Panc1 (cell line): ENCODE measurements around the gene PKNOX2. TPM values are rescaled to one million over a fixed set of nuclear protein-coding genes. Genes with fewer than 3 reads are reported as not detected.

Source experiments
- ATAC-seq: fragments of 200-7000 bp; cut with Tn5 transposase; 2 replicates; pipeline ENCODE4 v1.9.1; 2020; ENCODE audit warnings: mild to moderate bottlenecking, moderate library complexity
- BruUV-seq: library from RNA; stranded (reverse); fragments of 400-500 nt; replicated peaks from 2 replicates; lab custom pipeline; 2021; lab: Mats Ljungman, UMichigan
- CTCF ChIA-PET: fragments of 300-600 bp; sonication (Branson Sonifier 250); formaldehyde crosslinking; loops from one replicate; lab custom pipeline; 2022; ENCODE audit warnings: antibody characterized with exemption; lab: Charles Lee
- POLR2A ChIA-PET: fragments of 300-600 bp; sonication (Branson Sonifier 250); formaldehyde crosslinking; loops from one replicate; lab custom pipeline; 2022; ENCODE audit warnings: antibody characterized with exemption; lab: Charles Lee
- DNase-seq: peaks from one replicate; pipeline ENCODE4 v3.0.0-alpha.2; 2010; ENCODE audit warnings: low read depth, low spot score
- H3K27ac ChIP-seq: 2 replicates; pipeline ENCODE4 v1.5.1; 2011; ENCODE audit warnings: mild to moderate bottlenecking, low read length, inconsistent platforms
- H3K27me3 ChIP-seq: fragments of 200-500 bp; sonication (Bioruptor generic); 2 replicates; pipeline ENCODE4 v1.6.0; 2014; ENCODE audit warnings: low read length, inconsistent platforms; ENCODE audit not compliant: control insufficient read depth, insufficient read depth
- H3K36me3 ChIP-seq: fragments of 200-500 bp; sonication (Bioruptor generic); 2 replicates; pipeline ENCODE4 v1.5.1; 2014; ENCODE audit warnings: inconsistent platforms, mild to moderate bottlenecking, low read length, moderate library complexity; ENCODE audit not compliant: control insufficient read depth, insufficient read depth
- H3K4me1 ChIP-seq: 2 replicates; pipeline ENCODE4 v1.5.1; 2011; ENCODE audit warnings: inconsistent platforms, mild to moderate bottlenecking, low read length, moderate library complexity; ENCODE audit not compliant: control insufficient read depth, insufficient read depth
- H3K4me3 ChIP-seq, 2 experiments: 2 replicates each; pipeline ENCODE4 v1.5.1; 2011 to 2012; ENCODE audit warnings: low read depth in 2 of 2, low read length in 2 of 2, mild to moderate bottlenecking in 2 of 2, inconsistent platforms in 1 of 2, moderate library complexity in 1 of 2
- H3K9me3 ChIP-seq: fragments of 200-500 bp; sonication (Bioruptor generic); 2 replicates; pipeline ENCODE4 v1.5.1; 2014; ENCODE audit warnings: low read depth, mild to moderate bottlenecking, inconsistent platforms, low read length, moderate library complexity; ENCODE audit not compliant: control insufficient read depth, insufficient read depth
- POLR2AphosphoS5 ChIP-seq: IDR thresholded peaks from 2 replicates; pipeline ENCODE4 v1.6.1; 2012; ENCODE audit warnings: mild to moderate bottlenecking, low read depth, low read length, moderate library complexity
- REST ChIP-seq, 2 experiments: IDR thresholded peaks; 2 replicates each; pipeline ENCODE4 v1.6.1; 2011 to 2012; ENCODE audit warnings: low read depth in 2 of 2, control low read depth in 1 of 2, low read length in 1 of 2, mild to moderate bottlenecking in 1 of 2, moderate library complexity in 1 of 2; ENCODE audit not compliant: insufficient read depth in 1 of 2
- SIN3A ChIP-seq: IDR thresholded peaks from 2 replicates; pipeline ENCODE4 v1.6.1; 2012; ENCODE audit warnings: low read depth, mild to moderate bottlenecking, low read length, moderate library complexity, borderline replicate concordance; ENCODE audit not compliant: insufficient read depth
- TCF7L2 ChIP-seq: IDR thresholded peaks from 2 replicates; pipeline ENCODE4 v1.6.1; 2011; ENCODE audit warnings: mild to moderate bottlenecking, low read depth, low read length, inconsistent platforms
- in situ Hi-C: cut with HindIII; loops from 2 replicates; pipeline ENCODE4 v1.10.0; 2016; ENCODE audit warnings: low sequenced_read_pairs, low pct_unique_long_range_greater_than_20kb
- intact Hi-C: fragments of 100-400 bp; cut with micrococcal nuclease; formaldehyde crosslinking; loops from one replicate; pipeline ENCODE4 v1.10.0; 2022; ENCODE audit not compliant: unreplicated experiment
- total RNA-seq: library from RNA; stranded (reverse); gene quantifications from one replicate; pipeline ENCODE4 v1.2.1, GENCODE V29; 2021; ENCODE audit not compliant: unreplicated experiment
- TF ChIP-seq, protein P1 (sequence below): fragments of 450-650 bp; IDR thresholded peaks from 2 replicates; pipeline ENCODE4 v1.5.1; 2017; ENCODE audit warnings: mild to moderate bottlenecking

The PKNOX2 gene
- total RNA-seq, 1 experiment from 2014 or later, result not detected

DNA sequence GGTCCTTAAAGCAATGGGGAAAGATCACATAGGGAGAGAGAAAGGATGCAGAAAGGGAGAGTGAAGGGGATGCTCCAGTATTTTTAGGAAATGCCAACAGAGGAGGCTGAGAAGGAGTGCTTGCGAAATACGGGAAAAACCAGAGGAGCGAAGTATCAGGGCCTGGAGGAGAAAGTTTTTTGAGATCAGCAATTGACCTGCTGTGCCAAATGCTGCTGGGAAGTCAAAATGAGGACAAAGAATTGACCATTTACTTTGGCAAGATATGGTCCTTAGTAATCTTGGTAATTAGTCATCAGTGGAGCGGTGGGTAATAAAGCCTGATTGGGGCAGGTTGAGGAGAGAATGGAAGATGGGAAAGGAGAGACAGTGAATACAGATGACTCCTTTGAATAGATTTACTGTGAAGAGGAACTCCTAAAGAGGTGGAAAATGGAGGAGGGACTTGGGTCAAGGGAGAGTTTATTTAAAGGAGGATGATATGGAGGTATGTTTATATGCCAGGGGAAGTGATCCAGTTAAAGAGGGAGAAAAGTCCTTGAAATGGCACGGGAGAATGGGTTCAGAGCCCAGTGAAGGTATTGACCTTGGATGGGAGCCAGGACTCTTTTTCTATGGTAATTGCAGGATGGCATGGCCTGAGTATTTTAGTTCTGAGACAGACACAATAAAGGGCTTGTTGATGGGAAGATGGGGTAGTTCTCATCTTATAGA is 111.5 kb downstream of the PKNOX2 start:
- ChIA-PET CTCF (no interaction called here), POLR2A (no interaction called here)
- intact Hi-C loops (no loop called here), in situ Hi-C loops (no loop called here)
- Histone ChIP-seq H3K36me3 (no peaks in the 10 kb centered on the region), H3K27me3 (peaks cover 30% of the 10 kb centered on the region), H3K27ac (no peak overlapping the region), H3K4me1 (no peaks in the 10 kb centered on the region), H3K4me3 (no peak overlapping the region), H3K9me3 (no peaks in the 10 kb centered on the region)
- no peak for ATAC-seq
- no TSS peak for BruUV-seq
- DNase-seq, result no peak
- TF ChIP-seq REST (IDR thresholded peaks at IDR 0.05; ENCODE audit: insufficient read depth in 1 of 2, low read depth in 2 of 2, low read length in 1 of 2), result no peak
- TF ChIP-seq TCF7L2, result no peak
- TF ChIP-seq POLR2AphosphoS5, result no peak
- TF ChIP-seq, protein P1, sequence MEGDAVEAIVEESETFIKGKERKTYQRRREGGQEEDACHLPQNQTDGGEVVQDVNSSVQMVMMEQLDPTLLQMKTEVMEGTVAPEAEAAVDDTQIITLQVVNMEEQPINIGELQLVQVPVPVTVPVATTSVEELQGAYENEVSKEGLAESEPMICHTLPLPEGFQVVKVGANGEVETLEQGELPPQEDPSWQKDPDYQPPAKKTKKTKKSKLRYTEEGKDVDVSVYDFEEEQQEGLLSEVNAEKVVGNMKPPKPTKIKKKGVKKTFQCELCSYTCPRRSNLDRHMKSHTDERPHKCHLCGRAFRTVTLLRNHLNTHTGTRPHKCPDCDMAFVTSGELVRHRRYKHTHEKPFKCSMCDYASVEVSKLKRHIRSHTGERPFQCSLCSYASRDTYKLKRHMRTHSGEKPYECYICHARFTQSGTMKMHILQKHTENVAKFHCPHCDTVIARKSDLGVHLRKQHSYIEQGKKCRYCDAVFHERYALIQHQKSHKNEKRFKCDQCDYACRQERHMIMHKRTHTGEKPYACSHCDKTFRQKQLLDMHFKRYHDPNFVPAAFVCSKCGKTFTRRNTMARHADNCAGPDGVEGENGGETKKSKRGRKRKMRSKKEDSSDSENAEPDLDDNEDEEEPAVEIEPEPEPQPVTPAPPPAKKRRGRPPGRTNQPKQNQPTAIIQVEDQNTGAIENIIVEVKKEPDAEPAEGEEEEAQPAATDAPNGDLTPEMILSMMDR, result no peak
- no peak for TF ChIP-seq SIN3A

DNA sequence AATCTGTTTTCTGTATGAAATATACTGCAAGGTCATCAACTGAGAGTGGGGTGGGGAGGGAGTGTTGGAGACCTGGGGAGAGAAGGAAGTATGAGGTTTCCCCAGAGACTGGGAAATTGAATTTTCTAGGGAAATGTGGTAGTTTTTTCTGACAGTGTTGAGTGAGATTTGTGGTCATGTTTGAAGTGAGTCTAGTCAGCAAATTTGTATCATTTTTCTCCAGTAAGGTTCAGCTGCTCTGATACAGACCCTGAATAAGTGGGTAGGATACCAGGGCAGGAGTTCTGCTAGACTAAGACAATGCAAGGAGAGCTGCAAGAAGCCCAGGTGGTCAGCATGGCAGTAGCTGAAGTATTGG is 112.0 kb downstream of the PKNOX2 start:
- H3K36me3 ChIP-seq, result no peaks in the 10 kb centered on the region
- POLR2A ChIA-PET, result no interaction called here
- BruUV-seq, result no TSS peak
- no peaks in the 10 kb centered on the region for H3K4me1 ChIP-seq
- H3K9me3 ChIP-seq, result no peaks in the 10 kb centered on the region
- TF ChIP-seq TCF7L2 (no peak), POLR2AphosphoS5 (no peak), REST (IDR thresholded peaks at IDR 0.05; ENCODE audit: insufficient read depth in 1 of 2, low read depth in 2 of 2, low read length in 1 of 2) (no peak)
- TF ChIP-seq, protein P1, result no peak
- no peak for DNase-seq
- in situ Hi-C loops, result no loop called here
- CTCF ChIA-PET, result interaction anchor here (0.6 kb wide), 1 partner anchor 1582 kb away, joined by 5 read pairs; no protein-coding TSS in a partner anchor
- no peak for ATAC-seq
- H3K4me3 ChIP-seq, result no peak overlapping the region
- peaks cover 30% of the 10 kb centered on the region for H3K27me3 ChIP-seq
- intact Hi-C loops, result no loop called here
- H3K27ac ChIP-seq, result no peak overlapping the region
